Endothelial cell of hepatic sinusoid (primary cell): ENCODE results near the gene UBE2S.
"Not testable (repeated sequence)": the region's sequence is repeated elsewhere in the genome, so short reads cannot be mapped to it uniquely, and the experiment has no call there.

Experiments
- in situ Hi-C: cut with HindIII; loops from 2 replicates; pipeline ENCODE4 v1.10.0; 2017; ENCODE audit warnings: low sequenced_read_pairs

The UBE2S gene

GRCh38 chr19:55407550-55407799 is at the start of gene UBE2S:
Gene UBE2S, minus strand, starts transcription at chr19:55407788. Its CDS starts 199 bp downstream, at chr19:55407589.
- in situ Hi-C loops = not testable (repeated sequence)

GRCh38 chr19:55456347-55456746 is 48.8 kb upstream of the UBE2S start:
- in situ Hi-C loops = no loop called here

DNA sequence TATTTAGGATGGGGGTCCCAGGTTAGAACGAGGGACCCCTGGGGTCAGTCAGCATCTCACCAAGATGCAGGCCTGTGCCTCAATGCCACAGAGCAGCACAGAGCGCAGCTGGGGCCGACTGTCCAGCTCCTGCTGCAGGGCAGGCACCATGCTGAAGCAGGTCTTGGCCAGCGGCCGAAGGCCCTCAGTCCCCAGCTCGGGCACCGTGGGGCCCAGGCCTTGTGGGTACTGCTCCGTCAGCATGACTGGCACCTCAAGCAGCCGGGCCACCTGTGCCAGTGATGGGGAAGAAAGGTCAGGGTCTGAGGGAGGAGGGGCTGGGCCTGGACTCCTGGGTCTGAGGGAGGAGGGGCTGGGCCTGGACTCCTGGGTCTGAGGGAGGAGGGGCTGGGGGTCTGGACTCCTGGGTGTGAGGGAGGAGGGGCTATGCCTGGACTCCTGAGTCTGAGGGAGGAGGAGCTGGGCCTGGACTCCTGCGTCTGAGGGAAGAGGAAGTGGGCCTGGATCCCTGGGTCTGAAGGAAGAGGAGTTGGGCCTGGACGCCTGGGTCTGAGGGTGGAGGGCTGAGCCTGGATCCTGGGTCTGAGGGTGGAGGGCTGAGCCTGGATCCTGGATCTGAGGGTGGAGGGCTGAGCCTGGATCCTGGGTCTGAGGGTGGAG is 48.1 kb upstream of the UBE2S start:
- in situ Hi-C loops = no loop called here

- in situ Hi-C loops = no loop called here
Measured at GRCh38 chr19:55454787-55455243, 47.2 kb upstream of the UBE2S start.

GRCh38 chr19:55453511-55454260 is 46.1 kb upstream of the UBE2S start:
- in situ Hi-C loops = no loop called here

DNA sequence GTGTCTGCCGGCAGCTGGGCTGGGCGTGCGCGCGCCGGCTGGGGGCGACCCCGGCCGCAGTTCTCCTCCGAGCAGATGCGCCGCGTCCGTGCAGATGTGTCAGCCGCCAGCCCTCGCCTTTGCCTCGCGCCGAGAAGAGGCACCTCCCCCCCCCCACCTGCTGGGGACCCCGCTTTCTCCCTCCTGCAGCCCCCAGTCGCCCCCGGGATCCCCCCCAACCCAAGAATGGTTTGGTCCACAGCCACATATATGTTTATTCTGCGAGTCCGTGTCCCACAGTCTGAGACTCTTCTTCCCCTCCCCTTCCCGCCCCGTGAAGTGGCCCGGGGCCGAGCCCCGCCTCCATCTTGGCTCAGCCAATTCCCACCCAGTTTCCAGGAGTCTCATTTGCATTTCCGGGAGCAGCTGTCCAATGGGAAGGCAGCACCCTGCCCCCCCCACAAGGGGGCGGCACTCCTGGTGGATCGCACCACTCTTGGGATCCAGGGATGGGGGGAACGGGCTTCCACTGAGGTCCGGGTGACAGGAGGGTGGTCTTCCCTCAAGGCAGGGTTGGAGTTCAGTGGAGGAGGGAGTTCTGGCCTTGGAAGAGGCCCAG is 45.3 kb upstream of the UBE2S start:
- in situ Hi-C loops = no loop called here

GRCh38 chr19:55451965-55452748 is 44.6 kb upstream of the UBE2S start:
- in situ Hi-C loops = no loop called here

DNA sequence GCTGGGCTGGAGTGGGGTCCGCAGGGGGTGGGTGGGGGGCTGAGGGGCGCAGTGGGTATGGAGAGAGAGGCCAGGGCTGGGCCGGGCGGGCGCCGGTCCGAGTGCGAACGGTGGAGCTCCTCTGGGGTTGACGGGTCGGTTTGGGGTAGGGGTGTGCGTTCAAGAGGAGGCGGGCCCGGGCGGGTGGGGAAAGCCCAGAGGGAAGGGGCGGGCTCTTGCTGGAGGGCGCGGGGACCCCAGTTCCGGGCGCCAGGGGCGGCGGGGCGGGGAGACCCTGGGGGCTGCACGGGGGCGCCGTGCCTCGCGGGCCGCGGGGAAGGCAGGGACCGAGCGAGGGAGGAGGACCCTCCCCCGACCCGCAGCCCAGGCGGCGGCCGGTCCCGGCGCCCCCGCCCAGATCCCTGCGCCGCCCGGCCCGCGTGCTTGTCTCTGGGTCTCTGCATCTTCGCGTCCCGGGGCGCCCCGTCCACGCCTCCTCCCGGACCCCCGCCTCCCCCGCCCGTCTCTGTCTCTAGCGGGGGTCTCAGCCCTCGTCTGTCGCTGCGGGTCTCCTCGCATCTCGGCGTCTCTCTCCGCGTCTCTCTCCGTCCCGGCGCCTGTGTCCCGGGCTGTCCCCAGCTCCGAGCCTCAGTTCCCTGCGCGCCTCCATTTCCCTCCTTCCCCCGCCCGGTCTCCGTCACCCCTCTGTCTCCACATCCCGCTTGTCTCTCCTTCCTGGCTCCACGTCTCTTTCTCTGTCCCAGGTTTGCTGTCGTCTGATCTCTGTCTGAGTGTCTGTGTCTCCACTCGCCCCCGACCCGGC is 43.8 kb upstream of the UBE2S start:
- in situ Hi-C loops = no loop called here

GRCh38 chr19:55449469-55449868 is 41.9 kb upstream of the UBE2S start:
- in situ Hi-C loops = no loop called here

- in situ Hi-C loops = not testable (repeated sequence)
Measured at GRCh38 chr19:55448175-55448490, 40.5 kb upstream of the UBE2S start.

DNA sequence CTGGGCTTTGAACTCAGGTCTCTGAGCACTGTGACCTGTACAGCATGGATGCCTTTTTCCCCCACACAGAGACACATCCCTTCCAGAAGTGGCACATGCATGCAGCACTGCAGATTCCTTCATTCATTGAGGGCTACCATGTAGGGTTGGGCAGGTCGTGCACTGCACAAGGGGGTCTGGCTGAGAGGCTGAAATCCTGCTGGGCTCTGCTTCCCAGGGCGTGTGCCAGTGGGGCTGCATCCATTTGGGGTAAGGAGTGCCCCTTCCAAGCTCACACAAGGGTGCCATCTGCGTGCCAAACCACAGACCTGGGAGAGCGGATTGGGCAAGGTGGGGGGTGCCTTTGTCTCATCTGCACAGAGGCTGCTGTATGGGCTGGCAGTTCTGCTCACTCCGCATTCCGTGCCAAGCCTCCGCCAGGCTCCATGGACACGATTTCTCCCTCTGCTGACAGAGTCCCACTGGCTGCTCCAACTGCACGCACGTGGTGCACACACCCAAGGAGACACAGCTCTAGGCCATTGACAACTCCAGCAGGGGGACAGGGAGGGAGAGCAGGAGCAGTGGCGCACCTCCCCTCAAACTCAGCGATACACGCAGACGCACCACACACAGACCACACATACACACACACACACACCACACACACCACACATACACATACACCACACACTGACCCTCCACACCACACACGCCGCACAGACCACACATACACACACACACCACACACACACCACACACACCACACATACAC is 40.0 kb upstream of the UBE2S start:
- in situ Hi-C loops = no loop called here

DNA sequence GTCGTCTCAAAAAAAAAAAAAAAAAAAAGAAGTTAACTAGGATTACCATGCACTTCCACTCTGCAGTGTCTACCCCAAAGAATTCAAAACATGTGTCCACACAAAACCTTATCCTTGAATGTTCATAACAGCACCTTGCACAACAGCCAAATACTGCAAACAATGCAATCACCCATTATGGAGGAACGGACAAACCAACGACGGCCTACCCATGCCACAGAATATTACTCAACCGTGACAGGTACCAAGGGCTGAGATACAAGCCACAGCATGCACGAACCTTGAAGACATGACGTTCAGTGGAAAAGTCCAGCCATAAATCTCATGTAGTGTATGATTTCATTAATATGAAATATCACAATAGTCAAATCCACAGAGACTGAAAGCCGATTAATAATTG is 38.5 kb upstream of the UBE2S start:
- in situ Hi-C loops = no loop called here

DNA sequence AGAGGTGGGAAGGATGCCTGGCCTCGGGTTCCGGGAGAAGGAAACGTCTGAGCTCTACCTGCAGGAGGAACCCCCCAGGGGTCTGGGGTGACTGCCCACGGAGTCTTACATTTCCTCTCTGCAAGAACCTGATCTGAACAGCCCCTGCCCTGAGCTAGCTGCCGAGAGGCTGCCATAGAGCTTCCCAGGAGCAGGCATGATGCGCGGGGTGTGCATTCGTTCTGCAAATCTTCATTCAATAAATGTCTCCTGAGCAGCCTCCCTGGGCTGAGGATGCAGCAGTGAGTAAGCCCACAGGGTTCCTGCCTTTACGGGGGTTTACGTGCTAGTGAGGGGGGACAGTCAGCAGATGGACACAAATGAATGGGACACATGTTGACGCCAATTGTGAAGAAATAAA is 37.1 kb upstream of the UBE2S start:
- in situ Hi-C loops = no loop called here

DNA sequence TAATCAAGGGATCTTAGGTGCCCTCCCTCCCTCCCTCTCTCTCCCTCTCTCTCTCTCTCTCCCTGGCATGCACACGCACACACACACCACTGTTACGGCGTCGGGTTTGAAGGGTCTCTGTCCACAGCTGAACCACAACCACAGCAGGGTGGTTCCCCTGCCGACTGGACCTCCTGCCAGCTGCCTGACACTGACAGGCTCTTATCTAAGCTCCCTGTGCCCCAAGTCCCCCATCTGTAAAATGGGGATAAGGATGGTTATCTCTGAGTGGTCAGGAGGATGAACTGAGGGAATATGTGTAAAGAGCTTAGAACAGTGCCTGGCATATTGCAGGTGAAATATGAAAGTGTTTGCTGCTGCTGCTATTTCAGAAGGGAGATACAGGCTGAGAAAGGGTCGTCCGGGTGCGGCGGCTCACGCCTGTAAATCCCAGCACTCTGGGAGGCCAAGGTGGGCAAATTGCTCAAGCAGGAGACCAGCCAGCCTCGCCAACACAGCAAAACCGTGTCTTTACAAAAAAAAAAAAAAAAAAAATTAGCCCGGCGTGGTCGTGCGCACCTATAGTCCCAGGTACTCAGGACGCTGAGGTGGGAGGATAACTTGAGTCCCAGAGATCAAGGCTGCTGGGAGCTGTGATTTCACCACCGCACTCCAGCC is 36.4 kb upstream of the UBE2S start:
- in situ Hi-C loops = no loop called here

GRCh38 chr19:55443045-55443823 is 35.6 kb upstream of the UBE2S start, which contains the start of gene SHISA7:
Gene SHISA7, minus strand, starts transcription at chr19:55443300. Its CDS starts 437 bp downstream, at chr19:55442863.
- in situ Hi-C loops = no loop called here

- in situ Hi-C loops = no loop called here
Measured at GRCh38 chr19:55442372-55442961, 34.9 kb upstream of the UBE2S start.

- in situ Hi-C loops = no loop called here
Measured at GRCh38 chr19:55441692-55442321, 34.2 kb upstream of the UBE2S start.

- in situ Hi-C loops = no loop called here
Measured at GRCh38 chr19:55441319-55441691, 33.7 kb upstream of the UBE2S start.
